ENCODE results near the gene AGAP1.
A peak's percentile ranks its signal among the peaks of the same experiment; 100 is the strongest.

AGAP1 gene

DNA sequence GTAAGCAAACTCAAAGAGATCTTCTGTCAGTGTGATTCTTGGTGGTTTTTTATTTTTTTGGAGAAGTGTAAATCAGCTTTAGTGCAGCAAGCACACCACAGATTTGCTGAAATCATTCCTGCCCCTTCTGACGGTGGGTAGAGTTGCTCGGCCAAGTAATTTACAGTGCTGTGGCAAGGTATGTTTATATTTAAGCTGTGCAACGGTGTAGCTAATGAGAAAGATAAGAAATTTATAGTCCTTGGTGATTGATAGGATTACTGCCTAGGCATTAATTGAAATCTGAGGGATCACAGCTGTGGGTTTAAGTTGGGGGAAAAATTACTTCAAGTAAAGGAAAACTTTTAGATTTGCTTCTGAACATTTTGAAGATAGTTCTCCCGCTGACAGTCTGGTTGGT is 286.6 kb downstream of the AGAP1 start:
- no peak for DNase-seq
- intact Hi-C loops (cut with DNase I), result no loop called here

DNA sequence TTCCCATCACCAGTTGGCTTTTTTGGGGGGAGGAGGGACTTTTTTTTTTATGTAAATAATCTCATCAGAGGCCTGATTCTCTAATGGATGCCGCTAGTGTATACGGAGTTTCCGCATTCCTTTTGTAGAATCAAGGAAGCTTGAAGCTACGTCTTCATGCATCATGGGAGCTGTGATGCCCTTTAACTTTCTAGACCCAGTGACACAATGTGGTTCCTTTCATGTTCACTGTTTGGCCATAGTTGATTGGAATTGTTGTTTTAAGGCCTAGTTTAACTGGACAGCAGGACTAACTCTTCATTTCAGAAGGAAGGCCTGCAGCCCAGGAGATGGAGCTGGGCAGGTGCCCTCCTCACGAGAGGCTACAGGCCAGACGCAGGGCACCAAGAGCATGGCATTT is 287.9 kb downstream of the AGAP1 start:
- intact Hi-C loops (cut with DNase I), result no loop called here
- no peak for DNase-seq

DNA sequence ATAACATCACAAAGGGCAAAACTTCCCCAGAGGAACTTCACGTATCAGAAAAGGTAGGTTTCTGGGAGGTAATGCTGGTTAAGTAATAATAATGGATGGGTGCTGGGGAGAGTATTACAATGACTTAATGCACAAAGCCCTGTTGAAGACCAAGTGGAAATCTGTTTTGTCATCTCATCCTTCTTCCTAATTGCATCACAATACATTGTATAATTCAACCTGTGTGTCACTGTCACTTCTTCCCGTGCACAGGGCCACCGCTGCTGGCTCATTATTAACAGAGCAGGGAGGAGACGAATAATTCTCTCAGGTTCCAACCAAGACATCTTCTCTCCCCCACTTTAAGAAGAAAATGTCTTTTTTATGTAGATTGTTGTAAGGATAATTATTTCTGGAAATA is 290.9 kb downstream of the AGAP1 start:
- intact Hi-C loops (cut with DNase I), result no loop called here
- DNase-seq, result no peak

DNA sequence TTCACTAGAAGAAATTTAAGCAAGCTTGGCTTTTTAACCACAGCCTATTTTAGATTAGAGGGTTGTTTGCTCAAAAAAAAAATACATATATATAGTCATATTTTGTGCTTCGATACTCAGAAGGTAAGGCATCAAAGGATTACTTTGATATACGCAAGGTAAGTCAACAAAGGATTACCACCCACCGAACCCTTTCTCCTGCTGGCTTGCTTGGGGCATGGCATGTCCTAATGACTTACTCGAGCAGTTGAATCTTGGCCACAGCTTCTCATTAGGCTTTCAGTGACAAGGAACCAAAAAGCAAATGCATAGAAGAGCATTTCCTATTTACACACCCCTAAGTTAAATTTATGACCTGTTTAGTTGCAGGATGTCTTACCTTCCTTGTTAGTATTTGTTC is 295.7 kb downstream of the AGAP1 start:
- intact Hi-C loops (cut with DNase I), result no loop called here
- DNase-seq, result no peak

DNA sequence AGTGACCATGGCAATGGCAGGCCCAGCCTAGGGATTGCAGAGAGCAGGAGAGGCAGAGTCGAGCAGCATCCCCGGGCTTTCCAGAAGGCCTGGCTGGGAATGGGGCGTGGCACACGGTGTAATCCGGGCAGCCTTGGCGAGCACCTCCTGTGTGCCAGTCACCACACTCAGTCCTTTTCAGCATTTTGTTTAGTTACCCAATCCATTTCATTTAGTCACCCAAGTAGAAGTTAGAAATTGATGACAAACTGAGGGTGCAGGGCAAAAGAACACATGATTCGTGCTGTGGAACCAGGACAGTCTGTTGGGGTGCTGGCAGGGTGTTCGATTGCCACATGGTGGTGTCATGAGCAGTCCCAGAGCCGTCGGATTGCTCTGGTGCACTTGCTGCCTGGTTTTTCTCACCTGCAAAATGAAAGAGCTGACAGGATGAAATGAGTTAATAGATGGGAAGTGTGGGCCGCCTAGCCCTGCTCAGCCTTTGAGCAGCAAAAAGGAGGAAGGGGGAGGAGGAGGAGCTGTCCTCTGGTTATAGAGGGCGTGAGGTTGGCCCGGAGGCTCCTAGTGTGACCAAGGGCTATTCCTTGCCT is 299.4 kb downstream of the AGAP1 start:
- intact Hi-C loops (cut with DNase I), result no loop called here
- peak in 1 of 10 donors; percentile 81 for DNase-seq

DNA sequence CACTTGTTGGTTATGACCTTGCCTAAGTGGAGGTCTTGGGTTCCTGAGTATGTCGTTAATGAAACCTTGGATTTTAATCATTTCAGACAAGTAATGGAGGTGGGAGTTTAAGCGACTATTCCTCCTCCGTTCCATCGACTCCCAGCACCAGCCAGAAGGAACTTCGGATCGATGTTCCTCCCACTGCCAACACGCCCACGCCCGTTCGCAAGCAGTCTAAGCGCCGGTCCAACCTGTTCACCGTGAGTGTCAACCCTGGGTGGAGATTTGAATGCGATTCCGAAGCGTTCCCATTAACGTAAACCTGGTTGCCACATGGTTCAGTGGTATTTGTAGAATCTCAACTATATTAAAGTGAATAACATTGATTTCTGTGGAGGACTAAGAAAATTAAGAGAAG is 305.4 kb downstream of the AGAP1 start:
- no peak for DNase-seq
- intact Hi-C loops (cut with DNase I), result no loop called here

DNA sequence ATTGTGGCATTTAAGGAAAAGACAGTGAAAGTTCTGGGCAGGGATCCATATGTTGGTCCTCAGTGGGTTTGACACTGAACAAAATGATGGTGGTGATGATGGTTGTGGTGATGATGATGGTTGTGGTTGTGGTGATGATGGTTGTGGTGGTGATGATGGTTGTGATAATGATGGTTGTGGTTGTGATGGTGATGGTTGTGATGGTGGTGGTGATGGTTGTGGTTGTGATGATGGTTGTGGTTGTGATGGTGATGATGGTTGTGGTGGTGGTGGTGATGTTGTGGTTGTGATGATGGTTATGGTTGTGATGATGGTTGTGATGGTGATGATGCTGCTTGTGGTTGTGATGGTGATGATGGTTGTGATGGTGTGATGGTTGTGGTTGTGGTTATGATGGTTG is 308.7 kb downstream of the AGAP1 start:
- intact Hi-C loops (cut with DNase I), result no loop called here

DNA sequence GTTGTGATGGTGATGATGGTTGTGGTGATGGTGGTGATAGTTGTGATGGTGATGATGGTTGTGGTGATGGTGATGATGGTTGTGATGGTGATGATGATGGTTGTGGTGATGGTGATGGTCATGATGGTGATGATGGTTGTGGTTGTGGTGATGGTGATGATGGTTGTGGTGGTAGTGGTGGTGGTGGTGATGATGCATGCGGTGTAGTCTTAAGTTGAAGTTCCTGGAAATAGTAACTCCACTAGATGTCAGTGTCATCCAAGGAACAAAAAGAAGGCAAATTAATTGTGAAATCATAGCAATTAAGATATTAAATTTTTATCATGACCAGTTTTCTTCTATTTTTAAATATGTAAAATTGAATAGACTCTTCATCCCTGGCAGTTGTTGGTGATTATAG is 309.2 kb downstream of the AGAP1 start:
- DNase-seq, result no peak
- intact Hi-C loops (cut with DNase I), result no loop called here

More for the DNA sequence above, 308.7 kb downstream of the AGAP1 start:
- no peak for DNase-seq

DNA sequence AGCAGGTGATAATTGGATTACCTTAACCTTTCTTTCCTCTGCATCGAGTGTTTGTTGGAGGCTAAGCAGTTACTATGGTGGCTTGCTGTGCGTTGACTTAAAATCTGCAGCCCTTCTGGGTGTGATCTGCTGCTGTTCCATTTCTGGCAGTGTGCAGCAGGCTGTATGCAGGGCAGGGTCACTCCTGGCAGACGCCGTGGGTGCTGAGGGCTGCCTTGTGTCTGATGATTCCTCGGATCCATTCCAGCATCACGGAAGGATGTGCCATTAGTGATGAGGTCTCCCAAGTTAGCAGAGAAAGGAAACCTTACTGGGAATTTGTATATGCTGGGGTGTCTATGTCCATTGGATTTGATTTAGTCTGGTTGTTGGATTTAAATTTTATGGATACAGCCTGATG is 310.8 kb downstream of the AGAP1 start:
- no peak for DNase-seq
- intact Hi-C loops (cut with DNase I), result no loop called here

DNA sequence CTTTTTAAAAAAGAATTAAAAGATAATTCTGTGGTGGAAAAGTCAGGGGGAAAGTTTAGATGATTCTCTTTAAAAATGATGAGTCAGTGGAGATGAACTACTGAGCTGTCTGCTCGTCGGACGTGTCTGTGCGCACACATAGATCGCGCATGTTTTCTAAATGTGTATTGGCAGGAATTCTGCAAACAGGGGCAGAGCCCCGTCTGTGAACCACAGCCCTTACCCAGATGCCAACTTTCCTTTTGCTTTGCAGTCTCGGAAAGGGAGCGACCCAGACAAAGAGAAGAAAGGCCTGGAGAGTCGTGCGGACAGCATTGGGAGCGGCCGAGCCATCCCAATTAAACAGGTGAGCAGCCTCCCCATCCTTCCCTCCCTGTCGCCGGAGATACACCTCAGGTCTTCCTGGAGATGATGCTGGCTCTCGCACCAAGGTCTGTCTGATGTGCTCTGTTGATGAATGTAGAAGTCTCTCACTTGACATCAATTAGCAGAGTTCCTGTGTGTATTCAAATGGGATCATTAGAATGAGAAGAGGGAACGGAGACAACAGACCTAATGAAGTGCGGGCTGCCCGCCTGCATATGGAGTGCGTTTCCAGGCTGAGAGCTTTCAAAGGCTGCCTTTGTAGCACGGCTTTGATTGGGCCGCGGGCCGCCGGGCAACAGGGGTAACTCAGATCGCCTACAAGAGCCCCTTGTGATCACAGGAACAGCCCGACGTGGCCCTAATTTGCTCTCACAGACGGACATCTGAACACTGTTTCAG is 313.3 kb downstream of the AGAP1 start:
- intact Hi-C loops (cut with DNase I), result no loop called here
- DNase-seq, result peak; percentile 22 to 93 (median 56)

DNA sequence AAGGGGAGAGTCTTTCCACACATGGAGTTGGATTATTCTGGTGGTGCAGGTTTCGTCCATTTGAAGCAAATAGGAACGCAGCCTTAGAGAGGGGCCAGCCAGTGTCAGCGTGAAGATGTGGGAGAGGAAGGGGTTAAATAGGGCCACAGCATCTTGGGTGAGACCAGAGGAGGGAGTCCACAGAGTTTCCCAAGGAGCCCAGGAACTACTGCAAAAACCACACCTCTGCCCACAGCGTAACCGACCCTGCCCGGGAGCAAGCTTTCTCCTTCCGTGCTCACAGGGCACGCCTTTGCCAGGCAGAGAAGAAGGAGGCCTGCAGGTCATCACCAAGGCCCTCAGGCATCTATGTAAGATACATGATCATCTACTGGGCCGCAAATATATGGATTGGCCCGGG is 314.5 kb downstream of the AGAP1 start:
- intact Hi-C loops (cut with DNase I), result no loop called here
- DNase-seq, result no peak

DNA sequence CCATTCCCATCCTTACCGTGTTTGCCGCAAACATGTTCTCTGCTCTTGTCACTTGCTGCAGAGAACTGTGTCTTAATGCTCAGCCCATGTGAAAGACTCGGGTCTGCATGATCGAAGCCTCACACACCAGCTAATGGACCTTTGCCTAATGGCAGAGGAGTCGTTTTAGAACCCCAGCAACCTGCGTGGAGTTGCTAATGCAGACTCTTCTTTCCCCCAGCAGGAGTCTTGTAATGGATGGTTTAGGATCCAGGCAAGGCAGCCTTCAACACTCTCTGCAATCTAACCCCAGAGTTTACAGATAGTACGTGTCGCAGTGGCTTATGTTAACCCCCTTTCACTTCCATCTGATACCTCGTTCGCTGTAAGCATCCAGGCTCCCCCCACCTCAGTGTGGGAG is 316.4 kb downstream of the AGAP1 start:
- intact Hi-C loops (cut with DNase I), result no loop called here
- no peak for DNase-seq

DNA sequence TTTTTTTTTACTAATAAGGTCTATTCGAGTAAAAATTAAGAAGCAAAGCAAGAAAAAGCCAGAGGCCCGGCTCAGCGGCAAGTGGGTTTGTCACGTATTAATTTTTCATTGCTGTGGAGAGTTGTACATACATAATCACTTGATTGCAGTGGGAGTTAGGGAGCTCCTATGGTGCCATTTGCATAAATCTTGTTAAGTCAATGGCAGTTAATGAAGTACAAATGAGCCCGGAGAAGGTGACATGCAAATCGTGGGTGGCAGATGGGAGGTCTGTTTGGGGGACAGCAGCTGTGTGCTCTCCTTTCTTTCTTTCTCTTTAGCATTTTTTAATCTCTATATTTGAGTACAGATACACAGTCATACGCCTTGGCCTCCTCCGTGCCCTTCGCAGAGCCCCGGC is 317.0 kb downstream of the AGAP1 start:
- intact Hi-C loops (cut with DNase I), result no loop called here
- DNase-seq, result no peak

DNA sequence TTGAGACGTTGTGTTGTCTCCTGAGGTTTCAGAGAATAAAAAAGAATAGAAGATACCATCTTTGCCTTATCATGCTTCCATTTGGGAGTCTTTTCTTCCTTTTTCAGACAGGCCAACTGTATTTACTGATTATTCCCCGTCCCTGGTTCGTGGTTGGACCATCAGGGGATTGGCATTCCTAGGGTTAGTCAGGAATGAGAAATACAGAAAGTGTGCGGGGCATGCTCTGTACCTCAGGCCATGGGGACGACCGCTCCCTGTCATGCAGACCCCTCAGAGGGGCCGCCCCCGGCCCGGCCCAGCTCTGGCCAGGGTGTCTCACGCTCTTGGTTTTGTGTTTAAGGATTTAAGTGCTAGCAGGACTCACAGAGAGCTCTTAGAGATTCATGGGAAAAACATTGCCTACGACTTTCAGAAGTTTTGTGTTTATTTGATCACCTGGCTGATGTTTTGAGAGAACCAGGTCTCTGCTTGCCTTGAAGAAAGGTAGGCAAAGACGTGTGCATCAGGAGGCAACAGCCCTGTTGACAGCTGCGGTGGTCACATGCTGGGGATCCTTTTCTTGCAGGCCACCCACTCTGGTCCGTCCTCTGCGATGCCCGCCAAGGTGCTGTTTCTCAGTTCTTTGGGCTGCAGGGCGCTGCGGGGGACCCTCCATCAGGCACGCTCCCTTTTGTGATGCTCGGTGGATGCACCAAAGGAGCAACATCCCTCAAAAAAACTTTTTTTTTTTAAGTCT is 317.8 kb downstream of the AGAP1 start:
- intact Hi-C loops (cut with DNase I), result no loop called here
- no peak for DNase-seq

DNA sequence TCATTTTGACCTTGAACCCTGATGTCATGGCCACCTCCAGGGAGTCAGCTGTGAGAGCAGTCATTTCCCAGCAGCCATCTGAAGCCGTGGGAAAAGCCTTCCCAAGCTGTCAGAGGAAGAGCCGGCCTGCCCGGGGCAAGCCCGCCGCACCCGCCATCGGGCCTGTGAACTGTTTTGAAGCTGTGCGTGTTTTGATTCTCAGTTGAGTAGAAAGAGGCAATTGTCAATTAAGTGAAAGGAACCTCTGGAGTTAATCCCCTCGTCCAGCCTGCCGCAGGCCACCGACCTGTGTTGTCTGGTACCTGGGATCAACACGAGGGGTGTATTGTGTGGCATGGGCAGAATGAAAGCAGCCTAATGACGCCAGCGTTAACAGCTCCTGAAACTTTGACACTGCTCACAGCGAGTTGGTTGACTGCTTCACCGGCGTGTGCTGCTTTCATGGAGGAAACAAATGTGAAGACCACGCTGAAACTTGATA is 318.4 kb downstream of the AGAP1 start:
- no peak for DNase-seq
- intact Hi-C loops (cut with DNase I), result no loop called here

DNA sequence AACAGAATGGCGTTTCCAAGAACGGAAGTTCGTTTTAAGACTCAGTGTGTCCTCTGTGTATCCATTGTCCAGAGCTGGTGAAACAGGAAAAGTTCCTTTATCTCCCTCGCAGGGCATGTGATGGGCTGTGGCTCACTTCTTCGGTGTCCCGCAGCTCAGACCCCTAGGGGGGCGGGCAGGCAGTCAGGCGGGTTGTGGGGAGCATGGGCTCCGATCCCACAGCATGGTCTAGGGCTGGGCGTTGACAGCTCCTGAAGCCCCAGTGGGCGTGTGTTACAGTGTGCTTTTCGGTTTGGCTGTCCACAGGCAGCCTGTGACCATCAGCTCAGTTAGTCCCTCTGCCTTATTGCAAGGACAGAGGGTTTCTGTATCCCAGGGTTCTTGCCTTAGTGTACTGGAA is 319.6 kb downstream of the AGAP1 start:
- intact Hi-C loops (cut with DNase I), result no loop called here
- no peak for DNase-seq

DNA sequence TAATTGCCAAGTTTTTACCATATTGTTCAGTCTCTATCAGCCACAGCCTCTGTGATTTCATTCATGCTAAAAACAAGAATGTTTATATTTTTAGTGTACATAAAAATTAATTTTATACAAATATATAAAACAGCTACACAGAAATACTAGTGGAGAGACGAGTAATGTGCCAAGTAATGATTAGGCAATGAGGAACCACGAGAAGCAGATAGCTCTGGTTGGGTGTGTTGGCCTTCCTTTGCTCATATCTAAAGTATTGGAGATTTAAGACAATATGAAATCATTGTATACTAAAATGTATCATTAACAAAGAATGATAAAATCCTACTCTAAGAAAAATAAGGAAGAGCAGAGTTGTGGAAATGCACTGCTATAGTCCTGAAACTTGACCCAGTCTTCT is 326.7 kb downstream of the AGAP1 start:
- DNase-seq, result no peak
- intact Hi-C loops (cut with DNase I), result no loop called here

DNA sequence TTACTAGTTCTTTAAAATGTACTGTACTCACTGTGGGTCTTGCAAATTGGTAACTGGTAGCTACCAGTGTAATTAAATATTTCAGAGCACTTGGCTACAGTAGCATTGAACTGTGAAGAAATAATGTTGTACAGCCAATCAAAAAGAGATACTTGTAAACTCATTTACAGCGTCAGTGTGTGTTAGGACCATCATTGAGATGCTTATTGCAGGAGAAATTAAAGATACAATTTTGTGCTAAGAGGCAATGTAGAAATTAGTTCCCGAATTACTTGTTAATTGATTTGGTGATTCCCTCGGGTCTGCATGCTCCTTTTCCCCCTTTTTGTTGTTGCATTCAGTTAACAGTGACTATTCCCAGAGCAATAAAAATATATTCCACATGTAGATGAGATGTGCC is 330.5 kb downstream of the AGAP1 start:
- DNase-seq, result no peak
- intact Hi-C loops (cut with DNase I), result no loop called here

DNA sequence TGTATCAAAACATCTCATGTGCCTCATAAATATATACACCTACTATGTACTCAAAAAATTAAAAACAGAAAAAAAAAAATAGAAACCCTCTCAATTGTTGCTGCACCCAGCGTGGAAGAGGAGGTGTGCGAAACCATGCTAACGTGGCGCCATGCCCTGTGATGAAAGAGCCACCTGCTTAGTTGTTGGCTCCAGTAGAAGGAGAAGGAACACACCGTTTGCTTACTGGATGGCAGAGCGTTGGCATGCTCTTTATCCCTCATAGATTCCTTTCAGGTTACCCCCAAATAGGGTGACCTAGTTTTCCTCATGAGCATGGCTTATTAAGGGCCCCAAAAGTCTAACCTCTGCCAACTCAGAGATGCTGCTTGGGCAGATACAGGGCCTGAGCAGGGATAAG is 332.1 kb downstream of the AGAP1 start:
- intact Hi-C loops (cut with DNase I), result no loop called here
- DNase-seq, result no peak

DNA sequence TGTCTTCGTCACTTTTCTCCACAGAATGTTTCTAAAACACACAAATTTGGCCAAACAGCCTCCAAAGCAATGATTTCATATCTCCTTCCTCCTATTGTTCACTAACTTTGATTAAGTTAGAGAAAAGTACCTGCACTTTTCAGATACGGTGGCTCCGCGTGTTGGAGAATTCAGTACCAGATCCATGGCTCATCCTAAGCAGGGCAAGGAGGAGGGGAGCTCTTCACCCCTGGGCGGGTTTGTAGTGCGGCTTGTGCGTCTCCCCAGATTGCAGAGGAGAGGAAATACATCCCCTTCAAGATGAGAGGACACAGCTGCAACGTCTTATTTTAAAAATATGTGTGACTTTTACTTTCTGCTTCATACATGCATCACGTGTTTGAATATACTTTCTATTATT is 333.0 kb downstream of the AGAP1 start:
- peak in 1 of 10 donors; percentile 5 for DNase-seq
- intact Hi-C loops (cut with DNase I), result no loop called here

DNA sequence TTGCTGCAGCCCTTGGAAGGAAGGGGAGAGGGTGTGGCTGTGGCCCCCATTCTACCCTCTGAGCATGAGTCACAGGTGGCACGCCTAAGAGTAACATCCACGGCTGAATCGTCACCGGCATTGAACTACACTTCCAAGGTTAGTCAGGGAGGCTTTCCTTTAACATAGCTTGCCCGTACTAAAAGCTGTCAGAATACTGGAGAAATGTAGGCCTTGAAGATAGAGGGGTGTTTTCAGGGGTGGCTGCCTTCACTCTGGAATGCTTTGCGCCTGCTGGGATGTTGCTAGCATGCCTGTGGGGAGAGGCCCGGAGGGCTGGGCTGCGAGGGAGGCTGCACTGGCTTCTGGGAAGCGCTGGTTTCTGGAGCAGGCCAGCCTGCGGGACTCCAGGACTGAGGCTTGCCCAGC is 333.7 kb downstream of the AGAP1 start:
- DNase-seq, result peak in 1 of 10 donors; percentile 32
- intact Hi-C loops (cut with DNase I), result no loop called here

DNA sequence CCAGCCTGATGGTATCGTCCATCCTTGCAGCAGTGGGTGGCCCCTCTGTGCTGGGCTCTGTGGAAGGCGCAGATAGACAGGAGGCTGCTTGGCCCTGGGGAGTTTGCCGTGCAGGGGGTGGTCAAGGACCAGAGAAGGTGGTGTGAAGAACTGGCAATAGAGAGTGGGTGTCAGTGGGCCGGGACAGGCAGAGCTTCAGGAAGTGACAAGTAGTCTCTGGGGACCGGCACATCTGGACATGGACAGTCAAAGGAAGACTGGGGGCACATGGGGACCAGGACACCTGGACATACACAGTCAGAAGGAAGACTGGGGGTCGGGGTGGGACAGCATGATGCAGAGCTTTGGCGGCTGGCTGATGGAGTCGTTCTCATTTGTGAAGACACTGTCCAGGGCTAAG is 335.9 kb downstream of the AGAP1 start:
- intact Hi-C loops (cut with DNase I), result no loop called here

More for the DNA sequence above, 335.9 kb downstream of the AGAP1 start:
- no peak for DNase-seq

All from posterior cingulate gyrus (tissue), 11 donors.